A549 (cell line): ENCODE data around the gene RNF175. TPM values are rescaled to one million over a fixed set of nuclear protein-coding genes. Genes with fewer than 3 reads are reported as not detected.

ENCODE experiments used
- ATAC-seq, 2 experiments: fragments of 200-7000 bp in 1 of 2; fragments of >200 bp in 1 of 2; cut with Nextera tagmentation in 1 of 2; cut with Tn5 transposase in 1 of 2; 3 replicates each; pipeline versions ENCODE4 v1.8.0 to v1.9.1; 2018 to 2020; ENCODE audit warnings: mild to moderate bottlenecking in 1 of 2, moderate library complexity in 1 of 2
- CTCF ChIA-PET: fragments of 300-600 bp; sonication (Branson Sonifier 250); formaldehyde crosslinking; extraction: SDS; loops from one replicate; lab custom pipeline; 2021; ENCODE audit warnings: antibody characterized with exemption, inconsistent platforms; lab: Yijun Ruan, JAX
- POLR2A ChIA-PET: fragments of 350-600 bp; formaldehyde crosslinking; extraction: SDS; loops from one replicate; lab custom pipeline; 2021; ENCODE audit warnings: antibody characterized with exemption, inconsistent platforms; lab: Yijun Ruan, JAX
- DNase-seq, 2 experiments: peaks; one replicate each; pipeline versions ENCODE4 v3.0.0 to v3.0.0-alpha.2; 2011 to 2016; ENCODE audit warnings: low read depth in 1 of 2, low spot score in 1 of 2
- FAIRE-seq: peaks from 2 replicates; lab custom pipeline; 2011; peaks lifted over from hg19 to GRCh38; lab: Jason Lieb, UNC
- H3K27ac ChIP-seq, 2 experiments: fragments of >200 bp; sonication (Bioruptor Twin); formaldehyde crosslinking; 3 replicates each; pipeline ENCODE4 v1.5.1; 2016 to 2017
- H3K4me1 ChIP-seq: fragments of >200 bp; sonication (Bioruptor Twin); formaldehyde crosslinking; 3 replicates; pipeline ENCODE4 v1.6.1; 2016
- H3K4me2 ChIP-seq: fragments of >200 bp; sonication (Bioruptor Twin); formaldehyde crosslinking; 3 replicates; pipeline ENCODE4 v1.6.1; 2016
- H3K4me3 ChIP-seq: fragments of >200 bp; sonication (Bioruptor Twin); formaldehyde crosslinking; 3 replicates; pipeline ENCODE4 v1.5.1; 2016
- H3K9me3 ChIP-seq: fragments of >200 bp; sonication (Bioruptor Twin); formaldehyde crosslinking; 3 replicates; pipeline ENCODE4 v1.6.1; 2016
- CBX8 ChIP-seq: fragments of 200-600 bp; sonication (generic); IDR thresholded peaks from 2 replicates; pipeline ENCODE4 v1.6.1; 2016
- HEYL ChIP-seq: fragments of 250-450 bp; sonication (Bioruptor Pico); IDR thresholded peaks from 2 replicates; pipeline ENCODE4 v1.8.0; 2021; ENCODE audit warnings: mild to moderate bottlenecking, moderate library complexity
- MAX ChIP-seq: IDR thresholded peaks from 2 replicates; pipeline ENCODE4 v1.6.1; 2012
- NPAS2 ChIP-seq: fragments of 250-450 bp; sonication (Bioruptor Pico); IDR thresholded peaks from 2 replicates; pipeline ENCODE4 v1.8.0; 2022; ENCODE audit warnings: mild to moderate bottlenecking, moderate library complexity, borderline replicate concordance
- NR3C1 ChIP-seq: fragments of >200 bp; sonication (Bioruptor Twin); formaldehyde crosslinking; IDR thresholded peaks from 3 replicates; pipeline ENCODE4 v1.6.1; 2017
- POLR2AphosphoS2 ChIP-seq: conservative IDR thresholded peaks from 2 replicates; pipeline ENCODE4 v1.6.1; 2012; ENCODE audit warnings: low read length, improper control_type of control experiment, inconsistent platforms
- RAD21 ChIP-seq, 2 experiments: fragments of >200 bp in 1 of 2; sonication (Bioruptor Twin) in 1 of 2; formaldehyde crosslinking in 1 of 2; IDR thresholded peaks in 1 of 2; conservative IDR thresholded peaks in 1 of 2; 2 replicates in 1 of 2; 3 replicates in 1 of 2; pipeline ENCODE4 v1.6.1; 2012 to 2018; ENCODE audit warnings: inconsistent platforms in 1 of 2
- RCOR1 ChIP-seq: fragments of 150-350 bp; IDR thresholded peaks from 2 replicates; pipeline ENCODE4 v1.6.1; 2014; ENCODE audit warnings: antibody characterized with exemption, low read length, low read depth
- RNF2 ChIP-seq: fragments of 200-600 bp; sonication (generic); IDR thresholded peaks from 2 replicates; pipeline ENCODE4 v1.6.1; 2016; ENCODE audit warnings: low read depth, mild to moderate bottlenecking, antibody characterized with exemption, moderate library complexity, borderline replicate concordance
- SMC3 ChIP-seq: fragments of >200 bp; sonication (Bioruptor Twin); formaldehyde crosslinking; IDR thresholded peaks from 3 replicates; pipeline ENCODE4 v1.6.1; 2018; ENCODE audit warnings: inconsistent platforms
- SREBF2 ChIP-seq: fragments of 450-650 bp; IDR thresholded peaks from 2 replicates; pipeline ENCODE4 v1.6.1; 2014; ENCODE audit warnings: mild to moderate bottlenecking, moderate library complexity
- ZSCAN20 ChIP-seq: fragments of 250-450 bp; sonication (Bioruptor Pico); IDR thresholded peaks from 2 replicates; pipeline ENCODE4 v1.8.0; 2022; ENCODE audit warnings: mild to moderate bottlenecking, moderate library complexity
- whole genome bisulfite sequencing: methylation state at CpG from one replicate; pipeline ENCODE4 v1.1.6; 2017; ENCODE audit errors: missing lambda C conversion rate; 5-methylcytosine and 5-hydroxymethylcytosine counted together
- polyA plus RNA-seq, 4 experiments: library from polyadenylated mRNA; depleted of rRNA in 3 of 4; stranded (reverse); fragments of >200 nt; fragmentation: RNase III in 1 of 4; extraction: RNeasy Plus Mini Kit Qiagen cat#74134 plus additional on column Dnase treatment in 1 of 4; gene quantifications; 2 replicates in 3 of 4; 3 replicates in 1 of 4; pipeline ENCODE4 v1.2.3, GENCODE V29; 2011 to 2017
- TF ChIP-seq, protein P1 (sequence below): fragments of 150-350 bp; IDR thresholded peaks from 2 replicates; pipeline ENCODE4 v1.6.1; 2014; ENCODE audit warnings: low read depth, mild to moderate bottlenecking, low read length
- TF ChIP-seq, protein P2 (sequence below): IDR thresholded peaks from 2 replicates; pipeline ENCODE4 v1.6.1; 2012; ENCODE audit warnings: low read depth, borderline replicate concordance
- TF ChIP-seq, protein P3 (sequence below): fragments of 250-450 bp; sonication (Bioruptor Pico); IDR thresholded peaks from 2 replicates; pipeline ENCODE4 v1.5.0; 2021; ENCODE audit warnings: mild to moderate bottlenecking, moderate library complexity, borderline replicate concordance
- TF ChIP-seq, protein P4 (sequence below): fragments of >200 bp; sonication (Bioruptor Twin); formaldehyde crosslinking; IDR thresholded peaks from 3 replicates; pipeline ENCODE4 v1.5.1; 2016

Gene RNF175
- polyA plus RNA-seq, 2 of the 4 experiments (the other 2 are of a cell fraction), result not detected

DNA sequence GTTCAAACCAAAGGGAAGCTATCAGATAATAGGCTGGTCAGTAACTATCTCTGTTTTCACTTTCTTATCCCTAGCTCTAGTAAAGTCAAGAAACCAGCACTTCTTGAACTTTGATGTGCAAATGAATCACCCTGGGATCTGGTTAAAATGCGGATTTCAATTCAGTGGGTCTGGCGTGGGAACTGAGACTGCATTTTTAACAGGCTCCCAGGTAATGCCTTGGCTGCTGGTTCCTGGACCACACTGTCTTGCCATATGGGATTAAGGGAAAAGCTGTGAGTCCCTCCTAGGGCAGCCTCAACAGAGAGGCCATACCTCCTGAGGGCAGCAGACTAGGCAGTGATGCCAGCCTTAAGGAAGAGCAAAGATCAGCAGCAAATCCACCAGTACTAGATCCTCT is 1.7 kb downstream of the RNF175 start:
- DNase-seq (no peak), ATAC-seq (no peak), FAIRE-seq (no peak)
- Histone ChIP-seq H3K4me1 (no peaks in the 10 kb centered on the region), H3K9me3 (no peaks in the 10 kb centered on the region), H3K27ac (no peak overlapping the region), H3K4me2 (no peak overlapping the region), H3K4me3 (no peak overlapping the region)
- 79% methylated on average over 2 of the region's 2 CpGs for WGBS
- POLR2A ChIA-PET, result no interaction called here
- TF ChIP-seq MAX (no peak), NPAS2 (no peak), ZSCAN20 (no peak), NR3C1 (no peak), HEYL (no peak), SREBF2 (no peak)
- TF ChIP-seq, protein P1, sequence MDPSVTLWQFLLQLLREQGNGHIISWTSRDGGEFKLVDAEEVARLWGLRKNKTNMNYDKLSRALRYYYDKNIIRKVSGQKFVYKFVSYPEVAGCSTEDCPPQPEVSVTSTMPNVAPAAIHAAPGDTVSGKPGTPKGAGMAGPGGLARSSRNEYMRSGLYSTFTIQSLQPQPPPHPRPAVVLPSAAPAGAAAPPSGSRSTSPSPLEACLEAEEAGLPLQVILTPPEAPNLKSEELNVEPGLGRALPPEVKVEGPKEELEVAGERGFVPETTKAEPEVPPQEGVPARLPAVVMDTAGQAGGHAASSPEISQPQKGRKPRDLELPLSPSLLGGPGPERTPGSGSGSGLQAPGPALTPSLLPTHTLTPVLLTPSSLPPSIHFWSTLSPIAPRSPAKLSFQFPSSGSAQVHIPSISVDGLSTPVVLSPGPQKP, result no peak
- TF ChIP-seq, protein P2, sequence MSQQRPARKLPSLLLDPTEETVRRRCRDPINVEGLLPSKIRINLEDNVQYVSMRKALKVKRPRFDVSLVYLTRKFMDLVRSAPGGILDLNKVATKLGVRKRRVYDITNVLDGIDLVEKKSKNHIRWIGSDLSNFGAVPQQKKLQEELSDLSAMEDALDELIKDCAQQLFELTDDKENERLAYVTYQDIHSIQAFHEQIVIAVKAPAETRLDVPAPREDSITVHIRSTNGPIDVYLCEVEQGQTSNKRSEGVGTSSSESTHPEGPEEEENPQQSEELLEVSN, result no peak
- TF ChIP-seq, protein P3, sequence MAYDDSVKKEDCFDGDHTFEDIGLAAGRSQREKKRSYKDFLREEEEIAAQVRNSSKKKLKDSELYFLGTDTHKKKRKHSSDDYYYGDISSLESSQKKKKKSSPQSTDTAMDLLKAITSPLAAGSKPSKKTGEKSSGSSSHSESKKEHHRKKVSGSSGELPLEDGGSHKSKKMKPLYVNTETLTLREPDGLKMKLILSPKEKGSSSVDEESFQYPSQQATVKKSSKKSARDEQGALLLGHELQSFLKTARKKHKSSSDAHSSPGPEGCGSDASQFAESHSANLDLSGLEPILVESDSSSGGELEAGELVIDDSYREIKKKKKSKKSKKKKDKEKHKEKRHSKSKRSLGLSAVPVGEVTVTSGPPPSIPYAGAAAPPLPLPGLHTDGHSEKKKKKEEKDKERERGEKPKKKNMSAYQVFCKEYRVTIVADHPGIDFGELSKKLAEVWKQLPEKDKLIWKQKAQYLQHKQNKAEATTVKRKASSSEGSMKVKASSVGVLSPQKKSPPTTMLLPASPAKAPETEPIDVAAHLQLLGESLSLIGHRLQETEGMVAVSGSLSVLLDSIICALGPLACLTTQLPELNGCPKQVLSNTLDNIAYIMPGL, result no peak
- CTCF ChIA-PET, result interaction anchor here (1.3 to 1.8 kb wide), 2 partner anchors 9 to 10 kb away, joined by 3 to 9 read pairs; no protein-coding TSS in a partner anchor

- TF ChIP-seq RCOR1, result no peak
- no peaks in the 10 kb centered on the region for H3K9me3 ChIP-seq
- H3K4me1 ChIP-seq, result no peaks in the 10 kb centered on the region
- no peak for DNase-seq
- no peak overlapping the region for H3K4me2 ChIP-seq
- ChIA-PET POLR2A (no interaction called here), CTCF (interaction anchor here (1.3 to 1.8 kb wide), 2 partner anchors 8 to 11 kb away, joined by 3 to 9 read pairs; no protein-coding TSS in a partner anchor)
- no peak overlapping the region for H3K4me3 ChIP-seq
- no CpG with 5 or more reads among the region's 1 CpG for WGBS
- ATAC-seq, result no peak
- no peak for FAIRE-seq
- H3K27ac ChIP-seq, result no peak overlapping the region
These were observed 2.4 kb downstream of the RNF175 start for GRCh38 chr4:153757407-153757806.

GRCh38 chr4:153755186-153755585 is 4.6 kb downstream of the RNF175 start:
- POLR2A ChIA-PET, result interaction anchor here (0.7 kb wide), 1 partner anchor 897 kb away, joined by 3 read pairs; no protein-coding TSS in a partner anchor
- CTCF ChIA-PET, result no interaction called here
- no peak overlapping the region for H3K4me3 ChIP-seq
- ATAC-seq, result no peak
- H3K4me2 ChIP-seq, result no peak overlapping the region
- no peak overlapping the region for H3K27ac ChIP-seq
- TF ChIP-seq RNF2, result no peak
- FAIRE-seq, result no peak
- no peak for DNase-seq
- no peaks in the 10 kb centered on the region for H3K9me3 ChIP-seq
- 14% methylated on average over 2 of the region's 2 CpGs for WGBS
- H3K4me1 ChIP-seq, result no peaks in the 10 kb centered on the region

DNA sequence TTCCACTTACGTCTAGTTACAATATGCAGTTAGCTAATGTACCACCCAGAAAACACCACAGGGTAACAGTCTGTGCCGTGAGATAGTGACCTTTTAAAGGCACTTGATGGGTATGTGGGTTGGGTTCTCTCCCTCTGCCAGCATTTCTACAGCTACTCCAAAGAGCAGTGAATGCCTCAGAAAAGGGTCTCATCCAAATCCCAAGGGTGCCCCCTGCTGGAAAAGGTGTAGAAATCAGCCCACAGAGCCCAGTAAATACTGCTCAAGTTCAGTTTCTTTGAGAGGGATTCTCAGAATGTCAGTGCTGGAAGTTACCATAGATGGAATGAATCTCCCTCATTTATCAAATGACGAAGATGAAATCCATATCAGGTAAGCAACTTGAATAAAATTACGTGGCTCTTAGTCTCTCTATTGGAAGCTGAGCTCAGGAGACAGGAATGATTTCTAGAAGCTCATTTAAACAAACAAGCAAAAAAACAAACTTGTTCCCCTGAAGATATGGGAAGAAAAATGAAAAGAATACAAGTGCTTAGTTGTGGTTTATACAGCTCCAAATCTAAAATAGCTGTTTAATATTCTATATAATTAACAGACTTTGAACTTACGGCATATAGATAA is 9.5 kb downstream of the RNF175 start:
- ATAC-seq (peak; percentile 83 to 92), DNase-seq (peak; percentile 15 to 51), FAIRE-seq (no peak)
- ChIA-PET CTCF (interaction anchor here (0.6 to 3.0 kb wide), 20 partner anchors 8 to 608 kb away, joined by 3 to 15 read pairs (median 4); no protein-coding TSS in a partner anchor), POLR2A (no interaction called here)
- no peak overlapping the region for H3K4me2 ChIP-seq
- no peaks in the 10 kb centered on the region for H3K4me1 ChIP-seq
- H3K9me3 ChIP-seq, result no peaks in the 10 kb centered on the region
- TF ChIP-seq CBX8, result no peak
- peak; percentile 65 to 72 for TF ChIP-seq RAD21 (conservative IDR thresholded peaks at IDR 0.05 in 1 of 2, IDR thresholded peaks at IDR 0.05 in 1 of 2)
- no peak for TF ChIP-seq POLR2AphosphoS2
- peak; percentile 46; the same call in 2 of the 3 replicates for TF ChIP-seq SMC3
- TF ChIP-seq, protein P4, sequence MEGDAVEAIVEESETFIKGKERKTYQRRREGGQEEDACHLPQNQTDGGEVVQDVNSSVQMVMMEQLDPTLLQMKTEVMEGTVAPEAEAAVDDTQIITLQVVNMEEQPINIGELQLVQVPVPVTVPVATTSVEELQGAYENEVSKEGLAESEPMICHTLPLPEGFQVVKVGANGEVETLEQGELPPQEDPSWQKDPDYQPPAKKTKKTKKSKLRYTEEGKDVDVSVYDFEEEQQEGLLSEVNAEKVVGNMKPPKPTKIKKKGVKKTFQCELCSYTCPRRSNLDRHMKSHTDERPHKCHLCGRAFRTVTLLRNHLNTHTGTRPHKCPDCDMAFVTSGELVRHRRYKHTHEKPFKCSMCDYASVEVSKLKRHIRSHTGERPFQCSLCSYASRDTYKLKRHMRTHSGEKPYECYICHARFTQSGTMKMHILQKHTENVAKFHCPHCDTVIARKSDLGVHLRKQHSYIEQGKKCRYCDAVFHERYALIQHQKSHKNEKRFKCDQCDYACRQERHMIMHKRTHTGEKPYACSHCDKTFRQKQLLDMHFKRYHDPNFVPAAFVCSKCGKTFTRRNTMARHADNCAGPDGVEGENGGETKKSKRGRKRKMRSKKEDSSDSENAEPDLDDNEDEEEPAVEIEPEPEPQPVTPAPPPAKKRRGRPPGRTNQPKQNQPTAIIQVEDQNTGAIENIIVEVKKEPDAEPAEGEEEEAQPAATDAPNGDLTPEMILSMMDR, result peak; percentile 60
- H3K27ac ChIP-seq, result no peak overlapping the region
- H3K4me3 ChIP-seq, result no peak overlapping the region
- WGBS, result 36% methylated on average over 5 of the region's 5 CpGs
